ENCODE results near the gene FSD1. TPM values are rescaled to one million over a fixed set of nuclear protein-coding genes. Genes with fewer than 3 reads are reported as not detected.

Gene FSD1
- polyA plus RNA-seq, 1 donor from 2014 or later, result 0.58 TPM

DNA sequence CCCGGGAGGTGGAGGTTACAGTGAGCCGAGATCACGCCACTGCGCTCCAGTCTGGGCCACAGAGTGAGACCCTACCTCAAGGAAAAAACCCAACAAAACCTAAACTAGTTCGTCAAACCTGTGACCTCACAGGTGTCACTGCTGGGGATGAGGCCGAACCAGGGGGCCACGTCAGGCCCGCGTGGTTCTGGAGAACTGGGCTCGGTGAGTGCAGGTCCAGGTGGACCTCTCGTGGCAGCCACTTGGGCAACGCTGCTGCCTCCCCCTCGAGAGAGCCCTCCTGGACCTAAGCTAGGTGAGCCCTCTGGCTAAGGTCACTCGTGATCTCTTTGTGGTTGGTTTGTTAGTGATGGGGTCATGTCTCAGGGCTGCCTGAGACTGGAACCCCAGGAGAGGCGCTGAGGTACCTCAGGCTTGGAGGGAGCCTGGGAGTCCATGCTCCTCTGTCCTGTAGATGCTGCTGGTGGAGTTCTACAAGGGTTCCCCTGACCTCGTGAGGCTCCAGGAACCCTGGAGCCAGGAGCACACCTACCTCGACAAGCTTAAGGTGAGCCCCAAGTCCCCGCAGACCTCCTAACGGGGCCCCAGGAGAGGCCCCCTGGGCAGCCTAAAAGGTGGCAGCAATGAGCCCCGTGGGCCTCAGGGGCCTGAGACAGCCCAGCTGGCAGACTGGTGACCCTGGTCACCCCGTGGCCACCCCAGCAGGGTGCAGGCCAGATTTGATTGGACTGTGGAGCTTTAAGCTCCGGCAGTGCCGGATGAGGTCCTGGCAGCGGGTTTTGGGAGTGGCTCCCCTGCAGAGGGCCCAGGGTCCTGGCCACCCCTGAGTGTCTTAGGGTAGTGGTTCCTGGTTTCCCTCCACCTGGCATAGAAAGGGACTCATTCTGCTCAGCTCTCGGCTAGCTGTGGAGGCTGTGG is 54.6 kb downstream of the FSD1 start:
- Mint-ChIP-seq H3K4me3 (no peak overlapping the region), H3K27me3 (no peaks in the 10 kb centered on the region), H3K36me3 (no peaks in the 10 kb centered on the region), H3K9me3 (no peaks in the 10 kb centered on the region), H3K27ac (no peak overlapping the region), H3K4me1 (no peaks in the 10 kb centered on the region)

- H3K4me1 Mint-ChIP-seq, result no peaks in the 10 kb centered on the region
- no peaks in the 10 kb centered on the region for H3K27me3 Mint-ChIP-seq
- no peak overlapping the region for H3K4me3 Mint-ChIP-seq
- no peaks in the 10 kb centered on the region for H3K36me3 Mint-ChIP-seq
- H3K9me3 Mint-ChIP-seq, result no peaks in the 10 kb centered on the region
- no peak overlapping the region for H3K27ac Mint-ChIP-seq
These were observed 55.2 kb downstream of the FSD1 start for GRCh38 chr19:4359627-4360000.

DNA sequence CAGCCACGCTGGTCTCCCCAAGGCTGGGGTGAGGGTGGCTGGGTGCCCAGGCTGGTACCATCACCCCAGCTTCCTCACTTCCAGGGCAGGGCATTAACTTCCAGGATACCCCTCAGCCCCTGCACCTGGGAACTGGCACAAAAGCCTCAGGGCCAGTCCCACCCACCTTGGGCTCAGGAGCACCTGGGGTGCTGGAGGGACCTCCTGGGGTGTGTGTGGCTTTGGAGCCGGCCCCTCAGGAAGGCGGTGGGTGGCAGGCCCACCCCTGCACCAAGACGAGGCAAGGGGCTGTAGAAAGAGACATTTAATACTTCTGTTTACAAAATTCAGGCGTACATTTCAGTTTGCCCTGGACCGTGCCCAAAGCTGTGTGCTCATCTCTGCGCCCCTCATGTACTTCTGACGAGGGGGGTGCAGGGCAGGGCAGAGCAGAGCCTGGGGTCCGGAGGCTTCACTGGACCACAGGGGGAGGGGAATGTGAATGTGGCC is 55.7 kb downstream of the FSD1 start:
- Mint-ChIP-seq H3K4me3 (peak overlapping the region in 1 of 4 donors; percentile 63), H3K27me3 (no peaks in the 10 kb centered on the region), H3K27ac (peak overlapping the region in 1 of 3 donors; percentile 68), H3K36me3 (no peaks in the 10 kb centered on the region), H3K4me1 (no peaks in the 10 kb centered on the region), H3K9me3 (no peaks in the 10 kb centered on the region)

GRCh38 chr19:4360641-4361151 is 56.3 kb downstream of the FSD1 start:
- no peak overlapping the region for H3K4me3 Mint-ChIP-seq
- H3K27me3 Mint-ChIP-seq, result no peaks in the 10 kb centered on the region
- H3K36me3 Mint-ChIP-seq, result no peaks in the 10 kb centered on the region
- peak overlapping the region in 1 of 3 donors; percentile 68 for H3K27ac Mint-ChIP-seq
- H3K4me1 Mint-ChIP-seq, result no peaks in the 10 kb centered on the region
- H3K9me3 Mint-ChIP-seq, result no peaks in the 10 kb centered on the region

DNA sequence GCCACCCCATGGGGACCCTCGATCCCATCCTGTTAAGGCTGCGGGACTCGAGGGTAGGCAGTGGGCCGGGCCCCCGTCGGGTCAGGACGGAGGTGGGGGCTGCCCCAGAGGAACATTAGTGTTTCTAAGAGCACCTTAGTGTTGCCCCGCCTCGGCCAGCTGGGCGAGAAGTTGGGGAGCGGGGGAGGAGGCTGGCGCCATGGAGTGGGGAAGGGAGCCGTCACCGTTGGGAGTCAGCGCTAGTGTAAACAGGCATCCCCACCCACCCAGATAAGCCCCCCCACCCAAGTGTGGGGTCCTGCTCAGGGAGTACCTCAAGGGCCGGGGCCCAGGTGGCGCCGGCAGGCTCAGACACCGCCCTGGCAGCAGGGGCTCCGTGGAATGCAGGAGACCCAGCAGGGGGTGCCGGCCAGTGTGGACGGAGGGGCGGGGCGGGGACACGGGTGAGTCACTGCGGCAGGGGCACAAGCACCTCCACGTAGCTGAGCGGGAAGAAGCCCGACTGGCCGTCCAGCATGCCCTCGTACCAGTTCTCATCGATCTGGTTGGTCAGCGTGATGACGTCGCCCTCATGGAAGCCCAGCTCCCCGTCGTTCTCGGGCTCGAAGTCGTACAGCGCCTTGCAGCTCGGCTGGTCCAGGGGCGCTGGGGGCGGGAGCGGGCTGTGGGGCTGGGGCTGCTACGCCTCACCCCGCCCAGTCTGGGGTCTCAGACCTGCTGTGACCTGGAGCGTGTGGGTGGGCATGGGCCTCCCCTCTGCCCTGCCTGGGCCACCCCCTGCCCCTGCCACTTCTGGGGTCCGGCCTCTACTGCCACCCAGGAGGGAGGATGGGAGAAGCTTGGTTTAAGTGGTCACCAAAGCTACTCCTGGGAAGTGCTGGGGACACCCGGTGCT is 57.0 kb downstream of the FSD1 start:
- no peaks in the 10 kb centered on the region for H3K4me1 Mint-ChIP-seq
- no peaks in the 10 kb centered on the region for H3K36me3 Mint-ChIP-seq
- H3K9me3 Mint-ChIP-seq, result no peaks in the 10 kb centered on the region
- no peak overlapping the region for H3K4me3 Mint-ChIP-seq
- no peak overlapping the region for H3K27ac Mint-ChIP-seq
- H3K27me3 Mint-ChIP-seq, result no peaks in the 10 kb centered on the region

GRCh38 chr19:4362101-4362828 is 57.9 kb downstream of the FSD1 start:
- no peak overlapping the region for H3K4me3 Mint-ChIP-seq
- H3K27ac Mint-ChIP-seq, result peak overlapping the region in 1 of 3 donors; percentile 53
- no peaks in the 10 kb centered on the region for H3K36me3 Mint-ChIP-seq
- H3K4me1 Mint-ChIP-seq, result peaks cover 0 to 3% (median 0%) of the 10 kb centered on the region in 3 donors
- H3K9me3 Mint-ChIP-seq, result no peaks in the 10 kb centered on the region
- H3K27me3 Mint-ChIP-seq, result no peaks in the 10 kb centered on the region

DNA sequence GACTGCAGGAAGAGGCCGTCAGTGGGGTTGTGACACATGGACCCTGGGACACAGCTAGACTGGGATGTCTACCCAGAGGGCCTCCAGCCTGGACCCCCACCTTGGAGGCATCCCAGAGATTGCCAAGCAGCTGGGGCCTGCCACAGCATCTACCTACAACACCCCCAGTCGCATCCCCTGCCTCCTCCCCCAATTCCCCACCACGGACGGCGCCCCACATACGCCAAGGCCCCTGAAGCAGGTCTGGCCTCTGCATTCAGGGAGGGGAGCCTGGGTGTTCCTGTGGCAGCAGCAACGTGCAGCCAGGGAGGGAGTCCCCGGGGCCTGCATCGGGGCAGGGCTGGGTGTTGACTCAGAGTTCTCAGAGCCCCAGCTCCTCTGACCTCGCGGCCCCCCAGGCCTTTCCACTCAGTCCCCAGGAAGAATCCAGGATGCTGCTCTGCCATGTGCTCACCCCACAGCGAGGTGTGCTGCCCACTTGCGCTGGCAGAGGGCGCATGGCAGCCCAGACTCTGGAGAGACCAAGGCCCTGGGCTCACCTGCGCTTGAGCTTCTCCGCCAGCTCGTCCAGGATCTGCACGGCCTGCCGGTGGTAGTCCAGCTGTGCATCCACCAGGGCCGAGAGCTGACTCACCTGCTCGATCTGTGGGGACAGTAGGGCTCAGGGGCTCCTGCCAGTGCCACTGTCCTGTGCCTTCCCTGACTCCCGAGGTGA is 58.6 kb downstream of the FSD1 start:
- Mint-ChIP-seq H3K27ac (no peak overlapping the region), H3K9me3 (no peaks in the 10 kb centered on the region), H3K27me3 (no peaks in the 10 kb centered on the region), H3K4me1 (peaks cover 0 to 8% (median 4%) of the 10 kb centered on the region in 3 donors), H3K36me3 (no peaks in the 10 kb centered on the region), H3K4me3 (peak overlapping the region in 1 of 4 donors; percentile 17)

DNA sequence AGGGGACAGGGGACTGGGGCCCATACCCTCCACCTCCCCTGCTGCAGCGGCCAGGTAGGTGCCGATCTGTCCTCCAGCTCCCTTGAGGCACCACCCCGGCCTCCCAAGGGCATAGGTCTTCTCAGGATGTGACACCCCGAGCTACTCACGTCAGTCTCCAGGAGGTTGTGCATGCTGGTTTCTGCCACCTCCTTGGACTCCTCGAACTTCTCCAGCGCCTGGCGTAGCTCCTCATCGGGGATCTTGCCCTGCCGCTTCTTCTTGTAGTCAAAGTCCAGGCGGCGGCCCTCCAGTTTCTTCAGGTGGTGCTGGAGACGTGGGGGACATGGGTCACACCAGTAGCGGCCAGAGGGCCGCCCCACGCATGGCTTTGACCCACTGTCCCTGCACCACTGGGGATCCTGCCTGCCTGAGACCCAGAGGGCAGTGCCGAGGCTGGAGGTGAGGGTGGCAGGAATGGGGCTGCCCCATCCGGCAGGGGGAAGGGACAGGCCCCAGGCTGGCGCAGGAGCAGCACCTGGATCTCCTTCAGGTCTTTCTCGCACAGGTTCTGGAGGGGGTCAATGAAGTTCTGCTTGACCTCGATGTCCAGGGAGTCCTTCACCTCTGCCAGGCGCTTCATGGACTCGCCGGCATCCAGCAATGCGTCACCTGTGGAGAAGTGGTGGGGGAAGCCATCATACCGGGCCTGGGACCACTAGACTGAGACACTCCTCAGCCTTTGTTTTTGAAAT is 59.3 kb downstream of the FSD1 start:
- Mint-ChIP-seq H3K36me3 (no peaks in the 10 kb centered on the region), H3K4me1 (peaks cover 2 to 12% (median 9%) of the 10 kb centered on the region in 3 donors), H3K9me3 (no peaks in the 10 kb centered on the region), H3K4me3 (no peak overlapping the region), H3K27me3 (no peaks in the 10 kb centered on the region), H3K27ac (no peak overlapping the region)

DNA sequence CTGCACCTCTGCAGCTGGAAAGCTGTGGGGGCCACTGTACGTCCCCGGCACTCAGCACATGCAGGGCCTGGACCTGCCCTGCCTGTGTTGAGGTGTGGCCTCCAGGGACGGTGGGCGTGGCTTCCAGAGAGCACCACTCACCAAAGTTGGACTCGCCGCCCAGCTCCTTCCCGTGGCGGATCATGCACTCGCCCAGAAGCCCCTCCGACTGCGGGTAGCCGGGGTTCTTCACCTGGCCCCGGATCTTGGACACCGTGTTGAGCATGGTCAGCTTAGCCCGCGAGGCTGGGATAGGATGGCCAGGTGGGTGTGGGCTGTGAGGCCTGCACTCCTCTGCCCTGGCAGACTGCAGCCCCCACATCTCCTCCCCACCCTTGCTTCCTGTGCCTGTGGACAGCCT is 60.9 kb downstream of the FSD1 start:
- peaks cover 12 to 20% (median 15%) of the 10 kb centered on the region in 3 donors for H3K4me1 Mint-ChIP-seq
- H3K4me3 Mint-ChIP-seq, result no peak overlapping the region
- no peaks in the 10 kb centered on the region for H3K27me3 Mint-ChIP-seq
- no peak overlapping the region for H3K27ac Mint-ChIP-seq
- no peaks in the 10 kb centered on the region for H3K9me3 Mint-ChIP-seq
- no peaks in the 10 kb centered on the region for H3K36me3 Mint-ChIP-seq

DNA sequence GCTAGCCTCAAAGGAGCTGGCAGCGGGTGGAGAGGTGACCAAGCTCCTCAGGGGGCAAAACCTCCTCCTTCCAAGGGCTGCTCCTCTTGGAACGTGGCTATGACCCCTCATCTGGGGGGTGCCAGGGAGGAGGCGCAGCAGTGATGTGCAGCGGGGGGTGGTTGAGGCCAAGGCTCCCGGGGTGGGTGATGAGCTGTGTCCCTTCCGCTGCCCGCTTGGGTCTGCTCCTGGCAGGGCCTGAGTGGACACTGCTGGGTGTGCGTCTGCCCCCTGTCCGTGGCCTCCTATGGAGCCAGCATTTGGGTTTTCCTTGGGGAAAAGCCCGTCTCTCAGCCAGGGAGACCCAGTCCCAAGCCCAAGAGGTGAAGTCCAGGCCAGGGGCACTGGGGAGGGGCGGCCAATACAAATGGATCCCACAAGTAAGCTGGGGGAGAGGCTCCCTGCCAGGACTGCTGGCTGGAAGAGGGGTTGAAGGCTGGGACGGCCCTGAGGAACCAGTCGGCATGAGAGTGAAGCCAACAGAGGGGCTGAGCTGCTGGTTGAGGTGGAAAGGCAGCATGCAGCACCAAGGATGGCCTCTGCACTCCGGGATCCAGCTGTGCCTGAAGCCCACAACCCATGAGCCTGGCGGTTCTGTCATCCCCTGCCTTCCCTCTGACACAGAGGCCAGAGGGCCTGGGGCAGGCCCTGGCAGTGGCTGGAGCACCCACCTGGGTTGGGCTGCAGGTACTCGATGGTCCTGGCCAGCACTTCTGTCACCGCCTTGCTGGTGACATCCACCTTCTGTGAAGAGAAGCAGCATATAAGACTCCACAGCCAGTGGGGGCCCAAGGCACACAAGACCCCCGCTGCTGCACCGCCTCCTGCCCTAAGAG is 61.6 kb downstream of the FSD1 start:
- Mint-ChIP-seq H3K4me3 (peak overlapping the region in 1 of 4 donors; percentile 20), H3K36me3 (no peaks in the 10 kb centered on the region), H3K27ac (peak overlapping the region in 2 of 3 donors; percentile 16 to 95)

DNA sequence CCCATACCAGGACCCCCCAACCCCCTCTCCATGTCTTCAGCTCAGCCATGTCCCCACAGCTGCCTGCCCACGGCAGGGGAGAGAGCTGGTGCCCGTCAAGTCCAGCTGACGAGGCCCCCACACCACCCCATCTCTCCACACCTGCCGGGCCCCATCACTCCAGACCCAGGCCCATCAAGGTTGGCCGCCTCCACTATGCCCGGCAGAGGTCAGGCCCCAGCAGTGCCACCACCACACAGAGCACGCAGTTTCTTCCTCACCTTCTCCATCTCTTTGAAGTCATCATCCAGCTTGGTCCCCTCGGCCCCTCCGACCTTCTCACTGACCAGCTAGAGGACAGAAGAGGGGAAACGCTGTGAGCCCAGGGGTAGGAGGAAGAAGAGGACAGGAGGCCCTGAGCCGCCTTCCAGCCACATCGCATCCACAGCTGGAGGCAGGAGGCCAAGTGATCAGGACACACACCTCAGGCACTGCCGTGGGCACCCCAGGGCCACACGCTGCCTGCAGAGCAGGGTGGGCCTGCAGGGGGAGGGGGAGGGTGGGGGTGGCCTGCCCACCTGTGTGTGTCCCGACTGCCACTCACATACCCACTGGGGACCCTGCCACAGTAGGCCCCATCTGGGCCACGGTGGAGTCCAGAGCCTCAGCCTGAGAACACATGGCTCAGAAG is 62.4 kb downstream of the FSD1 start:
- no peaks in the 10 kb centered on the region for H3K36me3 Mint-ChIP-seq
- peak overlapping the region in 2 of 3 donors; percentile 57 to 95 for H3K27ac Mint-ChIP-seq
- H3K4me3 Mint-ChIP-seq, result peak overlapping the region in 1 of 4 donors; percentile 91
- no peaks in the 10 kb centered on the region for H3K27me3 Mint-ChIP-seq
- H3K4me1 Mint-ChIP-seq, result peaks cover 12 to 26% (median 23%) of the 10 kb centered on the region in 3 donors
- H3K9me3 Mint-ChIP-seq, result no peaks in the 10 kb centered on the region

More for the DNA sequence above, 61.6 kb downstream of the FSD1 start:
- no peaks in the 10 kb centered on the region for H3K9me3 Mint-ChIP-seq
- H3K27me3 Mint-ChIP-seq, result no peaks in the 10 kb centered on the region
- H3K4me1 Mint-ChIP-seq, result peaks cover 12 to 26% (median 19%) of the 10 kb centered on the region in 3 donors

DNA sequence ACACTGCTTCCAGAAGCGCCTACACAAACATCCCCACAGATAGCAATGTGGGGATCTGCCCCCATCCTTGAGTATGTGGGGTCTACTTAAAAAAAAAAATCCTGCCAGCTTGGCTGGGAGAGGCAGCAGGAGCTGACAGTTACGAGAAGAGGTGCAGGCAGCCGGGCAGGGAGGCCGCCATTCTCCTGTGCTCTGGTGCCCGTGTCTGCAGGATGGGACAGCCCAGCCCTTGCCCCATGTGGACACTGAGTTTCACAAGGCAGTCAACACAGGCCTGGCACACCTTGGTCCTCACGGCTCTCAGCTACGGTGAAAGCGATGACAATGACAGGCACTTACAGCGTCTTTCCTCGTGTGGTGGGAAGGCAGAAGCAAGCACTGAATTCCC is 62.9 kb downstream of the FSD1 start:
- H3K27ac Mint-ChIP-seq, result peak overlapping the region; percentile 57 to 96 (median 95)
- H3K4me1 Mint-ChIP-seq, result peaks cover 12 to 26% (median 23%) of the 10 kb centered on the region in 3 donors

More for the DNA sequence above, 62.9 kb downstream of the FSD1 start:
- Mint-ChIP-seq H3K4me3 (peak overlapping the region in 1 of 4 donors; percentile 91), H3K9me3 (no peaks in the 10 kb centered on the region), H3K27me3 (no peaks in the 10 kb centered on the region), H3K36me3 (no peaks in the 10 kb centered on the region)
